Smooth muscle cell (in vitro differentiated cells): ENCODE measurements around the gene COX17. TPM values are rescaled to one million over a fixed set of nuclear protein-coding genes. Genes with fewer than 3 reads are reported as not detected.

Experiments
- DNase-seq: peaks from one replicate; lab custom pipeline; 2025; ENCODE audit not compliant: unreplicated experiment; lab: John Stamatoyannopoulos, UW
- H2AFZ ChIP-seq: fragments of 200-600 bp; sonication (generic); 2 replicates; pipeline ENCODE4 v1.6.0; 2016; ENCODE audit warnings: antibody characterized with exemption, low read depth, mild to moderate bottlenecking
- H3F3A ChIP-seq: fragments of 200-600 bp; sonication (generic); 2 replicates; pipeline ENCODE4 v1.6.0; 2017; ENCODE audit warnings: antibody characterized with exemption, low read depth
- H3K27ac ChIP-seq: fragments of 200-600 bp; sonication (generic); 2 replicates; pipeline ENCODE4 v1.5.1; 2016; ENCODE audit warnings: low read depth, mild to moderate bottlenecking
- H3K27me3 ChIP-seq: fragments of 200-600 bp; sonication (generic); 2 replicates; pipeline ENCODE4 v1.6.1; 2016; ENCODE audit warnings: low read depth, mild to moderate bottlenecking
- H3K36me3 ChIP-seq: fragments of 200-600 bp; sonication (generic); 2 replicates; pipeline ENCODE4 v1.5.1; 2016; ENCODE audit warnings: low read depth
- H3K4me1 ChIP-seq: fragments of 200-600 bp; sonication (generic); 2 replicates; pipeline ENCODE4 v1.5.1; 2016; ENCODE audit warnings: low read depth
- H3K4me2 ChIP-seq: fragments of 200-600 bp; sonication (generic); 2 replicates; pipeline ENCODE4 v1.6.0; 2016; ENCODE audit warnings: mild to moderate bottlenecking
- H3K4me3 ChIP-seq: fragments of 200-600 bp; sonication (generic); 2 replicates; pipeline ENCODE4 v1.5.1; 2016; ENCODE audit warnings: mild to moderate bottlenecking
- H3K79me2 ChIP-seq: fragments of 200-600 bp; sonication (generic); 2 replicates; pipeline ENCODE4 v1.6.0; 2016; ENCODE audit warnings: low read depth, mild to moderate bottlenecking
- H3K9ac ChIP-seq: fragments of 200-600 bp; sonication (generic); 2 replicates; pipeline ENCODE4 v1.6.0; 2016; ENCODE audit warnings: low read depth
- H3K9me3 ChIP-seq: fragments of 200-600 bp; sonication (generic); replicated peaks from 2 replicates; pipeline ENCODE4 v1.5.1; 2016; ENCODE audit warnings: low read depth
- H4K20me1 ChIP-seq: fragments of 200-600 bp; sonication (generic); 2 replicates; pipeline ENCODE4 v1.6.0; 2016; ENCODE audit warnings: low read depth
- CTCF ChIP-seq: fragments of 200-600 bp; sonication (generic); IDR thresholded peaks from 2 replicates; pipeline ENCODE4 v1.5.1; 2017; ENCODE audit warnings: borderline replicate concordance, mild to moderate bottlenecking, antibody characterized with exemption; ENCODE audit not compliant: insufficient read depth, poor library complexity, severe bottlenecking
- WGBS: methylation state at CpG from one replicate; pipeline ENCODE4 v1.1.7; 2016; ENCODE audit warnings: low lambda C conversion rate; 5-methylcytosine and 5-hydroxymethylcytosine counted together
- polyA plus RNA-seq: library from polyadenylated mRNA; unstranded; fragments of >200 nt; fragmentation: Nextera tagmentation; extraction: Ambion mirVana; gene quantifications from 2 replicates; pipeline ENCODE4 v1.2.1, GENCODE V29; 2016
- total RNA-seq: library from RNA; depleted of rRNA; stranded (reverse); fragments of >200 nt; gene quantifications from 2 replicates; pipeline ENCODE4 v1.2.3, GENCODE V29; 2014

COX17 gene
- total RNA-seq = 22.7 and 69.4 TPM in 2 replicates
- polyA plus RNA-seq = 47.0 and 60.0 TPM in 2 replicates

DNA sequence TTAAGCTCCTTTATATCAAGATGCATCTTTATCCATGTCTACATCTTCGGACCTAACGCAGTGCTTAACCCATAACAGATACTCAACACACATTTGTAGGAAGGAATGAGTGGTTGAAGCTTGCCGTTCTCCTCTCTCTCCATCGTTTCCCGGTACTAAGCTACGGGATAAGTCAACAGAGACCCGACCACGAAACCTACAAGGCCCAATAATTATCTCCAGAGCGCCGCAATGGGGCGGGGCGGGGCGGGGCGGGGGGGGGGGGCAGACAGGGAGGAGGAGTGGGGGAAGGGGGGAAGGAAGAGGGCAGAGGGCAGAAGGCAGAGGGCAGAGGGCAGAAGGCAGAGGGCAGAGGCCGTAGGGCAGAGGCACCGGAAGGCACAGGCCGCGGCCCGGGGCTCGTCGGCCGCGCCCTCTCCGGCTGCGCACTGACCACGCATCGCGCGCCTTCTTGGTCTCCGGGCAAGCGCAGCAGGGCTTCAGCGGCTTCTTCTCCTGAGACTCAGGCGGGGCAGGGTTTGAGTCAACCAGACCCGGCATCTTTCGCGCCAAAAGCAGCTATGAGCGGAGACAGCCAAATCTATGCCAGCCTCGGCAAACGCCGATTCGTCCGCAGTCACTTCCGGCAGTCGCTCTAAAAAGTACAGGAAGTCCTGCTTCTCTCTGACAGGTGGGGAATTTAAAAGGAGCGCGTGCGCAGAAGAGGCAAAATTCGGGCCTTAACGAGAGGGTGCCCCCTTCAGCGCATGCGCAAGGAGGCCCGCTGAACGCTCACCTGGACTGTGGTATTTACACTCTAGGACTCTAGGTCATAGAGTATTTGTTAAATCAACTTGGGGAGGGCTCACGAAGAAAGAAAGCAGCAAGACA lies at the start of gene COX17:
Gene COX17 (minus strand): TSS at position 636 of the 870 bp plus-strand sequence. CDS start 96 bp downstream, at position 540.
- H3K9ac ChIP-seq = peak within 1 kb of the TSS; percentile 60
- H4K20me1 ChIP-seq = no peaks in the 10 kb centered on the region
- peak within 1 kb of the TSS; percentile 89 for H3K4me2 ChIP-seq
- H3K27ac ChIP-seq = peak within 1 kb of the TSS; percentile 39
- no peaks in the 10 kb centered on the region for H3F3A ChIP-seq
- no peaks in the 10 kb centered on the region for H3K27me3 ChIP-seq
- peak within 1 kb of the TSS; percentile 99 for H2AFZ ChIP-seq
- no peaks in the 10 kb centered on the region for H3K9me3 ChIP-seq
- peaks cover 15% of the 10 kb centered on the region for H3K4me1 ChIP-seq
- peaks cover 2% of the 10 kb centered on the region for H3K36me3 ChIP-seq
- no peak for TF ChIP-seq CTCF
- under 1% methylated on average over 47 of the region's 54 CpGs for WGBS
- H3K4me3 ChIP-seq = peak within 1 kb of the TSS; percentile 59
- peak; percentile 69 for DNase-seq
- peaks cover 20% of the 10 kb centered on the region for H3K79me2 ChIP-seq

GRCh38 chr3:119726909-119727308 lies 49.7 kb upstream of the COX17 start:
- Histone ChIP-seq H3K27me3 (peaks cover 40% of the 10 kb centered on the region), H3K4me3 (no peak overlapping the region), H3K36me3 (no peaks in the 10 kb centered on the region), H3K27ac (no peak overlapping the region), H3K4me2 (no peak overlapping the region), H3K9ac (no peak overlapping the region), H2AFZ (no peak overlapping the region), H3K79me2 (no peaks in the 10 kb centered on the region), H4K20me1 (no peaks in the 10 kb centered on the region), H3K9me3 (no peaks in the 10 kb centered on the region), H3K4me1 (no peaks in the 10 kb centered on the region), H3F3A (no peaks in the 10 kb centered on the region)
- 83% methylated on average over 2 of the region's 2 CpGs for WGBS
- DNase-seq = no peak
- TF ChIP-seq CTCF = no peak

DNA sequence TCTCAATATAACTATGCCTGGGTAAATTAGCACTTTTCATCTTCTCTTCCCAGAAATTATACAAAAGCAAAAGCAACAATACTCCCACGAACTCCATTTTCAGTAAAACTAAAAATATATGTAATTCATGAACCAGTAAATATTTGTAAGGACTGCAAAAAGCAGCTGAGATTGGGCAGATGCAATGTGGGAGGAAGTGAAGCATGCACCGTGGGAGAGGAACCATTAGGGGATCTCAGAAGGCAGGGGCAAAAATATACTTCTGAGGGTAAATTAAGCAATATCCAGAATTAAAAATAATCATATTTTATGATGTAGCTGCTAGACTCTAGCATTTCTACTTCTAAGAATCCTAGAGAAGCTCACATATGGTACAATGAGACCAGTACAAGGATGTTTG lies 45.8 kb upstream of the COX17 start:
- no peak overlapping the region for H3K4me3 ChIP-seq
- no peak overlapping the region for H2AFZ ChIP-seq
- WGBS = 56% methylated on average over 2 of the region's 2 CpGs
- no peak overlapping the region for H3K4me2 ChIP-seq
- H4K20me1 ChIP-seq = no peaks in the 10 kb centered on the region
- peaks cover 38% of the 10 kb centered on the region for H3K27me3 ChIP-seq
- no peaks in the 10 kb centered on the region for H3K79me2 ChIP-seq
- H3K36me3 ChIP-seq = no peaks in the 10 kb centered on the region
- no peak overlapping the region for H3K9ac ChIP-seq
- no peak for DNase-seq
- H3K27ac ChIP-seq = no peak overlapping the region
- no peaks in the 10 kb centered on the region for H3F3A ChIP-seq
- H3K9me3 ChIP-seq = no peaks in the 10 kb centered on the region
- no peaks in the 10 kb centered on the region for H3K4me1 ChIP-seq
- TF ChIP-seq CTCF = no peak
